ENCODE results near the gene PDE4B.

PDE4B gene

DNA sequence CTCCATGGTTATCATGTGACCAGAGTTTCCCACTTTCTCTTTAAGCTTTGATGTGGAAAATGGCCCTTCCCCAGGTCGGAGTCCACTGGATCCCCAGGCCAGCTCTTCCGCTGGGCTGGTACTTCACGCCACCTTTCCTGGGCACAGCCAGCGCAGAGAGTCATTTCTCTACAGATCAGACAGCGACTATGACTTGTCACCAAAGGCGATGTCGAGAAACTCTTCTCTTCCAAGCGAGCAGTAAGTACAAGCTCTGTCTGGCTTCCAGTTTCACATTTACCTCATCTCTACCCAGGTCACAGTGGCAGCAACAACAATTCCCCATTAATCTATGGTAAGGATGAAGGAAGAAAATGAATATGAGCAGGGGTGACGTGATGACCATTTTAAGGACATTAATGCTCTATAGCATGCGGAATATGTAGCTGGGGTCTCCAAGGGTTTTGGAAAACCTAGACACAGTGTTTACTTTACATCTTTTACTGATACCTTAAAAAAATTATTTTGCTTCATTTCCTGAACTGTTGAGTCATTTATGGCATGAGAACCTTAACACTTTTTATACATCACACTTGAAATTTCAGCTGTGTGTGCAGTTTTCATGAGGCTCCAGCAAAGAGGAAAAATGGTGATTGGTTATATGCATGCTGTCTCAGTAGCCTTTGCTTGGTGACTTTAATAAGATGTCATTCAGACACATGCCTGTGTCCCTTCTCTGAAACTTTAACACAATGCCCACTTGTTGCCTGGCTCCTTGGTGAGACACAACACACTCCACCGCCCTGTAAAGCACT, 454.9 kb downstream of the PDE4B start:
- Mint-ChIP-seq H3K36me3 (peaks cover 4% of the 10 kb centered on the region), H3K4me1 (peaks cover 47% of the 10 kb centered on the region), H3K4me3 (peak overlapping the region; percentile 68), H3K27ac (peak overlapping the region; percentile 80), H3K9me3 (no peaks in the 10 kb centered on the region)
- DNase-seq (ENCODE audit: low spot score in 2 of 2) (peak in 1 of 2 donors; percentile 73), ATAC-seq (peak; percentile 89)

DNA sequence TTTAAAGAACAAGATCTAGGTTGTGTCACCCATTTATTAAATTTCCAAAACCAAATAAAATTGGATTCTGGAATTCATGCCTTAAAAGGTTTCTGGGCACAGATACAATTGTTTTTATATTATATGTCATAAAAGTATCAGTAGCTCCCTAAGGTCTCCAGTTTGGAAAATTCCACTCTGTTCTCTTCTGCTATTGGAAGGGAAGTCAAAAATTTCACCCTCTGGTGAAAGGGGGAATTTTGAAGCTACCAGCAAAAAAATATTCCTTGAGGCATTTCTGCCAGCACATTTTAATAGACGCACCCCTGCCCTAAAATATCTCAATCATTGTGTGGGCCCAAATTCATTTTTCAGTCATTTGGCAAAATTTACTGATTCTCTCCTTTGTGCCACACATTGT, 455.6 kb downstream of the PDE4B start:
- H3K4me1 Mint-ChIP-seq, result peaks cover 49% of the 10 kb centered on the region
- peaks cover 4% of the 10 kb centered on the region for H3K36me3 Mint-ChIP-seq
- H3K9me3 Mint-ChIP-seq, result no peaks in the 10 kb centered on the region
- H3K4me3 Mint-ChIP-seq, result peak overlapping the region; percentile 68
- peak overlapping the region; percentile 80 for H3K27ac Mint-ChIP-seq
- ATAC-seq (no peak), DNase-seq (ENCODE audit: low spot score in 2 of 2) (no peak)

DNA sequence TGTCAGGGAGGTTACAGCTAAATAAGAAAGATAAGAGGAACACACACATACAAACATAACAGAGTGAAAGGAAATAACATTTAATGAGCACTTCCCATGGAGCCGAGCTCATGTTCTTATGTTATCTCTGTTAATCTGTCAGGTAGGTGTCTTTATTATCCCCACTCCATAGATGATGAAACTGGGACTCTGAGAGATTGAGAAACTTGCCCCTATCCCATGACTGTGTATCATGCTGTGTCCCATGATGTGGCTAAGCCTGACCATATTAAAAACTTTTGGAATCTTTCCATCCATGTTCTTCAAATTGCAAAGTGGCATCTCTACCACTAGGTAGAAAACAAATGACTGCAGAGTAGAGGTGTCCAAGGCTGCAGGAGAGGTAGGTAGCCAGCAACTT, 456.1 kb downstream of the PDE4B start:
- ATAC-seq, result no peak
- Mint-ChIP-seq H3K9me3 (no peaks in the 10 kb centered on the region), H3K4me1 (peaks cover 53% of the 10 kb centered on the region), H3K27ac (no peak overlapping the region), H3K4me3 (no peak overlapping the region), H3K36me3 (peaks cover 4% of the 10 kb centered on the region)
- DNase-seq (ENCODE audit: low spot score in 2 of 2), result no peak

DNA sequence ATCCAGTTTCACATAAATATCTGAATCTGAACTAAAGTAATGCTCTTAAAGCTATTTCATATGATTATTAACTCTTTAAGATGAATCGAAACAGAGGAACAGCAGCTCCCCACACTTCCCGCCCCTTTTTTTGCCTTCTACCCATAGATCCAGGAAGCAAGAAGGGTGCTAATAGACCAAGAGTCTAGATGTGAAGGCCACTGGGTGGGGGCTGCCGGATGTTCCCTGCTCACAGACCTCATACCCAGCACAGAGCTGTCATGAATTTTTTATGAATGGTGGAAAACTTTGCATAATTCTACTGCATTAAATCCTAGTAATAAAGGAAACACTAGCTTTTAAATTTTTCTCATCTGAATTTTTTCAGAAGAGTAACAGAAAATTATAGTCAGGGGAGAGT, 457.4 kb downstream of the PDE4B start:
- no peak for ATAC-seq
- H3K4me3 Mint-ChIP-seq, result peak overlapping the region; percentile 23
- H3K4me1 Mint-ChIP-seq, result peaks cover 66% of the 10 kb centered on the region
- no peaks in the 10 kb centered on the region for H3K9me3 Mint-ChIP-seq
- peaks cover 4% of the 10 kb centered on the region for H3K36me3 Mint-ChIP-seq
- H3K27ac Mint-ChIP-seq, result no peak overlapping the region
- no peak for DNase-seq (ENCODE audit: low spot score in 2 of 2)

DNA sequence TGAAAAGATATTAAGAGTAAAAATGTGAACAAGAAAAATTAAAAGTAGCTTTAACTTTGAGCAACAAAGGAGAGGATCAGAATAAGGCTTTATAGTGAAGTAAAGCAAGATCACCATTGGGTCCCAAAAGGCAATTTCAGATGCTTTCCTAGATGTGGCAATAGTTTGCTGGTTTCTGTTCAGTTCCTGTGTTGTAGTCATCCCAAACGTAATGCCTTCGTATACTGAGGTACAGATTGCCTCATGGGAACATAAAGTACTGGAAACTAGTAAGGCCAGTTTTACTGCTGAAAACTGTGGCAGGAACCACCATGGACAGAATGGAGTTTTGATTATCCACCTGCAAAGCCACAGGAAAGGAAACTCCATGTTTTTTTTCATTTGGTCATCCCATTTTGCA, 457.8 kb downstream of the PDE4B start:
- no peak for ATAC-seq
- H3K27ac Mint-ChIP-seq, result no peak overlapping the region
- H3K36me3 Mint-ChIP-seq, result peaks cover 4% of the 10 kb centered on the region
- H3K9me3 Mint-ChIP-seq, result no peaks in the 10 kb centered on the region
- H3K4me3 Mint-ChIP-seq, result peak overlapping the region; percentile 23
- peaks cover 67% of the 10 kb centered on the region for H3K4me1 Mint-ChIP-seq
- DNase-seq (ENCODE audit: low spot score in 2 of 2), result no peak

DNA sequence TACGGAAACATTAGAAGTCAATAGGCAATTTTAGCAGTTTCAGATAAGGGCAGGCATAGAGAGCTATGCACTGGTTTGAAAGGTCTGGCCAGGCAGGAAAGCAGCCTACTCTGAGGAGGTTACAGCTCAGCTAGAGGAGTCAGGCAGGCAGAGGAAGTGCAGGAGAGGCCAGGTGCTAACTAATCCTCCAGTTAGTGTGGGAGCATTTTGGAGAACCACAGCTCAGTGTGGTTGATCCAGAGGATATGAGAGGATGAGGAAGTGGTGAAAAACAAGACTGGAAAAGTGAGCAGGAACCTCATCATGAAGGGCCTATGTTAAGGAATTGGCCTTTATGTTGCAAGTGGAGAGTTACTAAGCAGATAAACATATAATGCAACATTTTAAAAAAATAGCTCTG, 458.9 kb downstream of the PDE4B start:
- H3K4me3 Mint-ChIP-seq, result no peak overlapping the region
- H3K36me3 Mint-ChIP-seq, result peaks cover under 1% of the 10 kb centered on the region
- peaks cover 67% of the 10 kb centered on the region for H3K4me1 Mint-ChIP-seq
- H3K27ac Mint-ChIP-seq, result peak overlapping the region; percentile 38
- ATAC-seq (no peak), DNase-seq (ENCODE audit: low spot score in 2 of 2) (no peak)
- no peaks in the 10 kb centered on the region for H3K9me3 Mint-ChIP-seq

DNA sequence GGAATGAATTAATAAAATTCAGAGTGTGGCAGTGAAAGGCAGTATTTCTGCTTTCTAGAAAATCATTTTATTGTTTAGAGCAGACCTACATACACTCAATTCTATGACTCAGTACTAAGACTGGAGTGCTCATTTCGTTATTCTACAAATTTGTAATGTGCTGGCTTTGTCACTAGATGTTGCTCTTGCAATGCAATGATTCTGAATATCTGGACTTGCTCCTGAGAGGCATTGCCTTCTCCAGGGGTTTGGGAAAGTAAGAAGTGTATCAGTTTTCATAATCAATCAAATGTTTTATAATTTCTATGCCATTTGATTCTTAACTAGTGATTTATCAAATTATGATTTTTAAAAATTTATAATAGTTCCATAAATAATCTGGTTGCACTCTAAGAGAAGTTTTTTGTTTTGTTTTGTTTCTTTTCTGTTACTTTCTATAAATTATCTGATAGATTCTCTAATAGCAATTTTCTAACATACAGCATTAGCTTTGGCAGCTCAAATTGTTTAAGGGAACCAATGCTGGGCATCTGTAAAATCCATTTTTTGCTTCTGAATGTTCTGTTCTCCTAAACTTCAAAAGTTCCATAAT, 460.7 kb downstream of the PDE4B start:
- H3K4me1 Mint-ChIP-seq, result peaks cover 59% of the 10 kb centered on the region
- DNase-seq (ENCODE audit: low spot score in 2 of 2), result peak in 1 of 2 donors; percentile 50

DNA sequence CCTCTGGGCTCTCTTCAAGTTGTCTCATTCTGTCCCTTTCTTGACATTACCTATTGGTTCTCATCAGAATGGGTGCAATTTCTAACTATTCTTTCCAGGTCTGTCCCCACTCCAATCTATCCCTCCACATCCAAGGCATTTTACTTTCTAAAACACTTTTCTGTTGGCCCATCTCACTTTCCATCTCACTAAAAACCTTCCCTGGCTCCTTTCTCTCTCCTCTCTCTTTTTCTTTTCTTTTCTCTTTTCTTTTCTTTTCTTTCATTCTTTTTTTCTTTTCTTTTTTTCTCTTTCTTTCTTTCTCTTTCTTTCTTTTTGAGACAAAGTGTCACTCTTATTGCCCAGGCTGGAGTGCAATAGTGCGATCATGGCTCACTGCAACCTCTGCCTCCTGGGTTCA, 462.1 kb downstream of the PDE4B start:
- H3K4me3 Mint-ChIP-seq, result no peak overlapping the region
- H3K9me3 Mint-ChIP-seq, result no peaks in the 10 kb centered on the region

More for the DNA sequence above, 460.7 kb downstream of the PDE4B start:
- Mint-ChIP-seq H3K9me3 (no peaks in the 10 kb centered on the region), H3K27ac (no peak overlapping the region), H3K4me3 (no peak overlapping the region), H3K36me3 (no peaks in the 10 kb centered on the region)
- ATAC-seq, result peak; percentile 83

DNA sequence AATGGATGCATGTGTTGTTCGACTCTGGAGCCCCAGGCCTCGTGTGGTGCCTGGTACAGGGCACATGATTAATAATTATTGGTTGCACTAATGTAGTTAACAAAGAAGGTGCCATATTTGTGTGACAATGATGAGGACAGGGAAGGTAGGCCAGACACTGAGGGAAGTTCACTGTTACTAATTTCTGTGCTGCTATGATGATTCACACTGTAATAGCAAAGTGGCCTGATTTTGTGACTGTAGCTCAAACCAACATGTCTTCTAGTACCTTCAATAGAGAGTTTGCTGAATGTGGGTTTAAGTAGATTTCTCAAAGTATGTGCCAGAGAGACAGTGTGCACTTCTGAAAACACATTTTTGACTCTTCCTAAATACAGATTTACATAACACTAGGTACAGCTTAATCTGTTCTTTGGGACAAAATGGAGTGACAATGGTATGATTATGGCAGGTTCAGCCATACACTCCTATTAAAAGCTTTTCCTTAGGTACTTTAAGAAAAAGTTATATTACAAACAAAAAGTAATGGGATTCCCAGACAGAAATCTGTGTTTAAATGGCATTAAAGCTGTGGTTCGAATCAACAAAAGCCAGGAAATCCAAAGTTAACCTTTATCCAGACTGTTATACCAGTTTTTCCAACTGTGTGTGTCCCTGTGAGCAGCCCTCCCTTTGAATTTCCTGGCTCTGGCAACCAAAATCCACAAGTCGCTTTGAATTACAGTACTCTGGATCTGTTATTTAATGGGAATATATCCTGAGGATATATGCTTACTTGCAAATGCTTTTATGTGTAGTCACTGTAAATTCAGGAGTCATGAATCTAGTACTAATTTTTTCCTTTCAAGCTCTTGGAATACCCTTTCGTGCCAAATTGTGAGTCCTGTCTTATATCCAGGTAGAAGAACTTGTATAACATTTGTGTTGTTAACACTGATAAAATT, 464.2 kb downstream of the PDE4B start:
- Mint-ChIP-seq H3K4me1 (peaks cover 73% of the 10 kb centered on the region), H3K36me3 (no peaks in the 10 kb centered on the region), H3K27ac (peak overlapping the region; percentile 64), H3K4me3 (no peak overlapping the region), H3K9me3 (no peaks in the 10 kb centered on the region)
- DNase-seq (ENCODE audit: low spot score in 2 of 2), result peak in 1 of 2 donors; percentile 52
- peak; percentile 82 for ATAC-seq

More for the DNA sequence above, 462.1 kb downstream of the PDE4B start:
- DNase-seq (ENCODE audit: low spot score in 2 of 2), result no peak
- ATAC-seq, result no peak
- H3K4me1 Mint-ChIP-seq, result peaks cover 66% of the 10 kb centered on the region
- peak overlapping the region; percentile 21 for H3K27ac Mint-ChIP-seq
- H3K36me3 Mint-ChIP-seq, result no peaks in the 10 kb centered on the region

DNA sequence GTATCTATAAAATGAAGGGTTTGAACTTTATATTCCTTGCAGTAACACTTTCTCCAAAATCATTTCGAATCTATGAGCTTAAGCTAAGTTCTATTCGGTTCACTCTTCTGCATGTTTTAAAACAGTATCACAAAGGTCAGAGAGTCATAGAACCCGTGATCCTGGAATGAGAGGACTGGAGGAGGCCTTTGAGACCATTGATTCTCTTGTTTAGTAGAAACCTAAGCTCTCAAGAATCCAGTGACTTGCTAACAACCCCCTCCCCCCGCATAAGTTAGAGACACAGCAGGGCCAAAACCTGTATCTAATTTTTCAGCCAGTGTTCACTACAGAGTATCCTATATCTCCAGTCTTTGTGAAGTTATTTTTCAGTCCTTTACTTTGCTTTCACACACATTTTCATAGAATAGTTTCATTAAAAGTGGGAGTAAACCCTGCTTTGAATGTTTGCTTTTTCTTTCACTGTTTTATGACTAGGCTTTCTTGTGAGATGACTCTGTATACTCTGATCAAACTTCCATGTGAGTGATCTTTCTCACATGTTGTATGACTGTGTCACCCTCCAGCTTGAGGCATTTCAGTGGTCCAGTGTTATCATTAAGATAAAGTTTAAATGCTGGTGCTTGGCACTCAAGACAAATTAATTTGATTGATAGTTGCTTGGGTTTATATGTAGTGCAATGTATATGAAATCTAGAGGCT, 465.9 kb downstream of the PDE4B start:
- H3K4me1 Mint-ChIP-seq, result peaks cover 80% of the 10 kb centered on the region
- peak; percentile 97 for ATAC-seq

DNA sequence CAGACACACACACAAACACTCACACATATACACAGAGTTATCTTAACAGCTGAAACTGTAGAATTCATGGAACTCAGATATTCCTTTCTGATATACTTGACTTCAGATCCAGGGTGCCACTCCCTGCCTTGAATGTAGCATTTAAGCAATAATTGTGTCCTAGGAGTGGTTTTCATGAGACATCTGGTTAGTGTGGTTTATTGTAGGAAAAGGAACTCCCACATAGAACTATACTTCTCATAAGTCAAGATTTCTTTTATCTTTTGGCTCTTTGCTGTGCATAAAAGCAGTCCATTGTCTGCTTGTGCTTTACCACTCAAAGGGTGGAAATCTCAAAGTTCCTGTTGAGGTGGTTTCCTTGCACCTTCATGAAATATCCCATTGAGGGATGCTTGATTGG, 468.7 kb downstream of the PDE4B start:
- no peak for ATAC-seq

More for the DNA sequence above, 465.9 kb downstream of the PDE4B start:
- DNase-seq (ENCODE audit: low spot score in 2 of 2), result peak in 1 of 2 donors; percentile 56
- Mint-ChIP-seq H3K4me3 (peak overlapping the region; percentile 8), H3K36me3 (no peaks in the 10 kb centered on the region), H3K27ac (peak overlapping the region; percentile 9), H3K9me3 (no peaks in the 10 kb centered on the region)

DNA sequence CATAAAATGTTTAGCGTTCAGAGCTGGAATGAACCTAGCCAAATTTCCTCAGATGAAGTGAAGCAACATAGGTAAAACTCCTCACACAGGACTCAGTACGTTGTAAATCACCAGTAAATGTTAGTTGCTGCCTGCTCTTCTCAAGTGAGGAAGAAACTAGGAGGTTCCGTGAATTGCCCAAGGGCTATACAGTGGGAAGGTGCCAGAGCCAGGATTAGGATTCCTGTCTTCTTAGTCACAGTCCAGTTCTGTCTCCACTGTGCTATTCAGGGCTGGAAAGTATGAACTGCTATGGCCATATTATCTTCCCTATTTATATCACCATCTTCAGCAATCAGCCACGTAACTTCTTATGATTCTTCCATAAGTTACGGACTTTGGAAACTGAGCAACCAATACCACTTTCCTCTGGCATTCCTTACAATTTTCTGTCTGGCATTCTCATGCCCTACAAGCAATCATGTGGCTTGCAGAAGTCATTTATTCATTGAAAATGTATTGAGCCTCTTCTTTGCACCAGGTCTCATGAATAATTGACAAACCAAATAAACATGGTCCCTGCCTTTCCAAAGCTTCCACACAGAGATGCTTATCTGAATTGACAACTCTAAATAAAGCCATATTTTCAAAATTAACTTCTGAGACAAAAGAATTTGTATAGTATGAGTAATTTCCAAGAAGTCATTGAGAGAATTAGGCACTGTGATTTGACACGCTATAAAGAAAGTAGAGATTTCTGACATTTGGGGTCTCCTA, 469.7 kb downstream of the PDE4B start:
- Mint-ChIP-seq H3K36me3 (no peaks in the 10 kb centered on the region), H3K4me3 (no peak overlapping the region), H3K27ac (no peak overlapping the region), H3K9me3 (no peaks in the 10 kb centered on the region), H3K4me1 (peaks cover 67% of the 10 kb centered on the region)
- DNase-seq (ENCODE audit: low spot score in 2 of 2), result no peak
- ATAC-seq, result no peak

More for the DNA sequence above, 468.7 kb downstream of the PDE4B start:
- Mint-ChIP-seq H3K36me3 (no peaks in the 10 kb centered on the region), H3K4me3 (no peak overlapping the region), H3K4me1 (peaks cover 67% of the 10 kb centered on the region), H3K9me3 (no peaks in the 10 kb centered on the region), H3K27ac (no peak overlapping the region)
- DNase-seq (ENCODE audit: low spot score in 2 of 2), result no peak

DNA sequence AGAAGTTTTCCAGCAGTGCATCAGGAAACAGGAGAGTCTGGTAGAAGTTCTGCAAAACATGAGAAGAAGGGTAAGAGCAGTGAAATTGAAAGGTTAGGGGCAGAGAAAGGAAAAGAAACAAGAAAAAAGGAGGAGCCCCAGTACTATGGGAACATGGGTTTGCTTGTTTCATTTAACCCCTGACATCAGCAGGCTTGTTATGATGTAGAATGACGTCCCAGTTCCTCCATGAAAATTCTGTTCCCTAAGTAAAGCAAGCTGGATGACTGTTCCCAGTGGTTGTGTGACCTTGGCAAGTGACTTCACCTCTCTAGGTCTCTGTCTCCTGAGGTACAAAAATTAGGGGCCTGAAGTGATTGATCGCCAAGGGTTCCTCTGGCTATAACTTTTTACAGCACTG, 472.6 kb downstream of the PDE4B start:
- Mint-ChIP-seq H3K4me3 (no peak overlapping the region), H3K4me1 (peaks cover 49% of the 10 kb centered on the region)

DNA sequence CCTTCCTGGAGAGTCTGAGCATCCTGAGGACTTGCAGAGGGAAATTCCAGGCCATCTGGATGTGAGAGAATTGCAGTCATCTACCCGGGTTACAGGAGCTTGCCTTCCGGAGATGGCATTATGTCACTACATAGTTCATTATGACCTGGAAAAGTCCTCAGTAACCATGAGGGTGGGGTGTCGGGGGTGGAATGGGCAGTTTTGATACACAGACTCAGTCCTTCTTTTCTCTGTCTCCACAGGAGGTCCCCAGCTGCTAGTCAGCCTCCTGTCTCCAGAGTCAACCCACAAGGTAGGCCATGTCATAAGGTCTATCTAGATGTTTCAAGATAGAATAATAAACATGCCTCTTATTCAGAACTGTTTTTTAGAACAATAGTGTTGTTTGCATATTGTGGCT, 473.1 kb downstream of the PDE4B start:
- peak; percentile 37 for ATAC-seq
- Mint-ChIP-seq H3K9me3 (no peaks in the 10 kb centered on the region), H3K4me1 (peaks cover 44% of the 10 kb centered on the region), H3K36me3 (no peaks in the 10 kb centered on the region), H3K27ac (no peak overlapping the region), H3K4me3 (no peak overlapping the region)
- no peak for DNase-seq (ENCODE audit: low spot score in 2 of 2)

More for the DNA sequence above, 472.6 kb downstream of the PDE4B start:
- ATAC-seq (no peak), DNase-seq (ENCODE audit: low spot score in 2 of 2) (no peak)
- Mint-ChIP-seq H3K9me3 (no peaks in the 10 kb centered on the region), H3K36me3 (no peaks in the 10 kb centered on the region), H3K27ac (peak overlapping the region; percentile 18)

Data from stimulated activated effector memory CD8-positive, alpha-beta T cell treated with anti-CD3 and anti-CD28 coated beads, Interleukin-12 subunit alpha, Interleukin-12 subunit beta, amount 100 ng/mL, for 72 hours (primary cell).